RWPE1 (cell line): ENCODE results near the gene NKD1.

ENCODE experiments used
- CTCF ChIA-PET: fragments of 350-600 bp; sonication (Branson Sonifier 250); formaldehyde crosslinking; extraction: SDS; loops from one replicate; lab custom pipeline; 2021; lab: Yijun Ruan, JAX
- POLR2A ChIA-PET: fragments of 400-600 bp; formaldehyde crosslinking; extraction: SDS; loops from one replicate; lab custom pipeline; 2020; ENCODE audit warnings: antibody characterized with exemption; ENCODE audit not compliant: low non-redundant PET; lab: Yijun Ruan, JAX
- DNase-seq: peaks from one replicate; pipeline ENCODE4 v3.0.0; 2012; ENCODE audit warnings: low spot score
- H3K27ac ChIP-seq: fragments of 450-650 bp; 2 replicates; pipeline ENCODE4 v1.5.1; 2017
- TF ChIP-seq, protein P1 (sequence below): fragments of 450-650 bp; conservative IDR thresholded peaks from 2 replicates; pipeline ENCODE4 v1.5.1; 2017; ENCODE audit warnings: low read depth, mild to moderate bottlenecking

The NKD1 gene

DNA sequence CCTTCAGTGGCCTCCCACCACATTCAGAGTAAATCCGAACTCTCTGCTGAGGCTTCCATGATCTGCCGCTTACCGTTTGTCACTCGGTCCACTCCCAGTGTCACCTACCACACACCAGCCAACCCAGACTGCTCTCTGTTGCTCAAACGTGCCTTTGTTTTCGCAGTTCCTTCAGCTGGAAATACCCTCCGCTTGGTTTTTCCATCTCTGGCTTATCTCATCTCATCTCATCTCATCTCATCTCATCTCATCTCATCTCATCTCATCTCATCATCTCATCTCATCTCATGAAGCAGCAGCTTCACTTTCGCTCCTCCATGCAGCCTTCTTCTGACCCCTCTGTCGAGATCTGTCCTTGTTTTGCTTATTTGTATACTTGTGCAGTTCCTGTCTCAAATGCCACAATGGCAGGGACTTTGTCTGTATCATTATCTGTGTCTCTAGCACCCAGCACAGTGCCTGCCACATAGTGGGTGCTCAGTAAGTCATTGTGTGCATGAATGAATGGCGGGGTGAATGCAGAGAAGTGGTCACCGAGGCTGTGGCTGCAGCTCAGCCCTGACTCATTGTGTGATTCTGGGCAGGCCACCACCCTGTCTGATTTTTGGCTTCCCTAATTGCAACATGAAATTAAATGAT is 136.7 kb downstream of the NKD1 start:
- DNase-seq = no peak
- POLR2A ChIA-PET = no interaction called here
- CTCF ChIA-PET = no interaction called here
- no peak overlapping the region for H3K27ac ChIP-seq
- TF ChIP-seq, protein P1, sequence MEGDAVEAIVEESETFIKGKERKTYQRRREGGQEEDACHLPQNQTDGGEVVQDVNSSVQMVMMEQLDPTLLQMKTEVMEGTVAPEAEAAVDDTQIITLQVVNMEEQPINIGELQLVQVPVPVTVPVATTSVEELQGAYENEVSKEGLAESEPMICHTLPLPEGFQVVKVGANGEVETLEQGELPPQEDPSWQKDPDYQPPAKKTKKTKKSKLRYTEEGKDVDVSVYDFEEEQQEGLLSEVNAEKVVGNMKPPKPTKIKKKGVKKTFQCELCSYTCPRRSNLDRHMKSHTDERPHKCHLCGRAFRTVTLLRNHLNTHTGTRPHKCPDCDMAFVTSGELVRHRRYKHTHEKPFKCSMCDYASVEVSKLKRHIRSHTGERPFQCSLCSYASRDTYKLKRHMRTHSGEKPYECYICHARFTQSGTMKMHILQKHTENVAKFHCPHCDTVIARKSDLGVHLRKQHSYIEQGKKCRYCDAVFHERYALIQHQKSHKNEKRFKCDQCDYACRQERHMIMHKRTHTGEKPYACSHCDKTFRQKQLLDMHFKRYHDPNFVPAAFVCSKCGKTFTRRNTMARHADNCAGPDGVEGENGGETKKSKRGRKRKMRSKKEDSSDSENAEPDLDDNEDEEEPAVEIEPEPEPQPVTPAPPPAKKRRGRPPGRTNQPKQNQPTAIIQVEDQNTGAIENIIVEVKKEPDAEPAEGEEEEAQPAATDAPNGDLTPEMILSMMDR = no peak

DNA sequence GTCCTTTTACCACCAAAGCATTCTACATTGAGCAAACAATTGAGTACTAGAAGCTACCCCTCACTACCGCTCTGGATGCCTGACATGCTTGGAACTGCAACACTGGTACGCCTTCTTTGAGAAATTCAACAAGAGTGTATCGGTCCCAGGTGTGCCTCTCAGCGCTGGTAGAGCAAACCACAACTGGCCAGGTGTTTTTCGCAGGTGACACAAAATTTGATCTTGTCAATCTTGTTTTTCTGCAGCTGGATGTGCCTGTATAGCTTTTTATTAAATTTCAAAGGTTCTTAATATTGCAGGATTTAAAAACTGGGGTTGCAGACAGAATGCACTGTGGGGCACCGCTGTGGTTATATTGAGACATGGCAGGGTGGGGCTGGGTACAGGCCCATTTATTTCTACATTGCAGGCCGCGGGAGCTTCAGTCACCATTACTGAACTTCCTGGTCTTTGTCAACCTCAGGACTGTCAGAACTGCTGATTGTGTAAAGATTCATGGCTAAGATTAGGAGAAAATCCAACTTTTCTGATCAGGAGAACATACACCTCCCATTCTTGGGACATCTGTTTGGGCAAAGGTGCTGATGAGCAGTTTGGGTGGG is 137.4 kb downstream of the NKD1 start:
- TF ChIP-seq, protein P1 = no peak
- ChIA-PET POLR2A (no interaction called here), CTCF (interaction anchor here (0.7 kb wide), 1 partner anchor 163 kb away, joined by 4 read pairs; no protein-coding TSS in a partner anchor)
- DNase-seq = no peak
- H3K27ac ChIP-seq = no peak overlapping the region; the same call in 1 of the 2 replicates

DNA sequence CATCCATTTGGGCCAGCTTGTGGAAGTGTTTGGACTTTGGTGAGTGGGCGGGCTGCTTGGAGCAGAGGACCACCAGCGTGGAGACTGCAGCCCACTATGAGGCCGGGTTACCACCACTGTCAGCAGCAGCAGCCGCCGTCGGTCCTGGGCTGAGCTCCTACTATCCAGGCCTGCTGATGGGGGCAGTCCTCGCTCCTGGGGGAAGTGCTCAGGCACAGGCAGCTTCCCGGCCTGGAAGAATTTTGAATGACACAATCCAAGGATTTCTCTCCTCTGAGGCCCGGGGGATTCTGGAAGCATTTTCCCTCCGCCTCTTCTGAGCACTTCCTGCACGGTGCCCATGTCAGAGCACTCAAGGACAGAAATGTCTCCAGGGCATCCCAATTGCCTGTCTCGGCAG is 139.9 kb downstream of the NKD1 start:
- TF ChIP-seq, protein P1 = no peak
- no peak overlapping the region for H3K27ac ChIP-seq
- no peak for DNase-seq
- ChIA-PET CTCF (interaction anchor here (0.6 kb wide), 1 partner anchor 12 kb away, joined by 4 read pairs; no protein-coding TSS in a partner anchor), POLR2A (no interaction called here)

DNA sequence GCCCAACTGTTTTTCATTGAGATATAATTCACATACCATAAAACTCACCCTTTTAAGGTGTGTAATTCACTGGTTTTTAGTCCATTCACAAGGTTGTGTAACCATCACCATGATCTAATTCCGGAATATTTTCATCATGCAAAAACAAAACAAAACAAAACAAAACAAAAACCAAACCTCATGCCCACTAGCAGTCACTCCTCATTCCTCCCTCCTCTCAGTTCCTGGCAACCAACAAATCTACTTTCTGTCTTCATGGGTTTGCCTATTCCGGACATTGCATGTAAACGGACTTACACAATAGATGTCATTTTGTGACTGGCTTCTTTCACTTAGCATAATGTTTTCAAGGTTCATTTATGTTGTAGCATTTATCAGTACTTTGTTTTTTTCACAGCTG is 140.7 kb downstream of the NKD1 start:
- ChIA-PET CTCF (no interaction called here), POLR2A (no interaction called here)
- DNase-seq = no peak

DNA sequence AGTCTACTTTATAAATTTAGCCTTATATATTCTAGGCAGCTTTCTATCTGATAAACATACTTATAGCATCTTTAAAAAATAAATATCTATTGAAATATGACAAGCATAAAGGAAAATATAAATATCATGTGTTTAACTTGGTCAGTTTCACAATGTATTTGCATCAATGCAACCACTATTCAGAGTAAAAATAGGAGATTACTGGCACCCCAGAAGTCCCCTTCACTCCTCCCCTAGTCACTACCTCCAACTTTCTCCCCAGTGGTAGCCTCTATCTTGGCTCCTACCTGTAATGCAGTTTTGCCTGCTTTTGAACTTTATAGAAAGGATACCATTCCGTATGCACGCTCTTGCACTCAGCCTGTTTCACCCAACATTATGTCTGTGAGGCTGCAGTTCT is 142.0 kb downstream of the NKD1 start:
- DNase-seq = no peak
- ChIA-PET CTCF (no interaction called here), POLR2A (no interaction called here)
- TF ChIP-seq, protein P1 = no peak
- no peak overlapping the region for H3K27ac ChIP-seq

More for the DNA sequence above, 140.7 kb downstream of the NKD1 start:
- TF ChIP-seq, protein P1 = no peak
- no peak overlapping the region for H3K27ac ChIP-seq

DNA sequence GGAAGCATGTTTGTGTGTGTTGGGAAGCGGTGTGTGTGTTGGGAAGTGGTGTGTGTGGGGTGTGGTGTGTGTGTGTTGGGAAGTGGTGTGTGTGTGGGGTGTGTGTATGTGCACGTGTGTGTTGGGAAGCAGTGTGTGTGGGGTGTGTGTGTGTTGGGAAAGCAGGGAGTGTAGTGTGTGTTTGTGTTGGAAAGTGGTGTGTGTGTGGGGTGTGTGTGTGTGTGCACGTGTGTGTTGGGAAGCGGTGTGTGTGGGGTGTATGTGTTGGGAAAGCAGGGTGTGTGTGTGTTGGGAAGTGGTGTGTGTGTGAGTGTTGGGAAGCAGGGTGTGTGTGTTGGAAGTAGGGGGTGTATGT is 144.4 kb downstream of the NKD1 start:
- no peak for DNase-seq
- ChIA-PET CTCF (no interaction called here), POLR2A (no interaction called here)
- TF ChIP-seq, protein P1 = no peak
- no peak overlapping the region for H3K27ac ChIP-seq
